K562 (cell line): ENCODE data around the gene RGS7. TPM values are rescaled to one million over a fixed set of nuclear protein-coding genes. Genes with fewer than 3 reads are reported as not detected.

Source experiments
- BRD9 ChIP-seq: fragments of 450-650 bp; IDR thresholded peaks from 2 replicates; pipeline ENCODE4 v1.6.1; 2018; ENCODE audit warnings: low read depth; ENCODE audit not compliant: partially characterized antibody
- CSDE1 ChIP-seq, 2 experiments: fragments of 450-650 bp; IDR thresholded peaks; 2 replicates each; pipeline ENCODE4 v1.6.1; 2016; ENCODE audit warnings: mild to moderate bottlenecking in 1 of 2
- RBM14 ChIP-seq: fragments of 200-400 bp; formaldehyde crosslinking; IDR thresholded peaks from 2 replicates; pipeline ENCODE4 v1.6.1; 2018; ENCODE audit warnings: low read depth, mild to moderate bottlenecking, low read length, moderate library complexity, borderline replicate concordance; ENCODE audit not compliant: insufficient read depth
- TBP ChIP-seq: optimal IDR thresholded peaks from 2 replicates; pipeline ENCODE3; 2011; ENCODE audit warnings: low read depth, low read length, improper control_type of control experiment
- ZBTB7A ChIP-seq: IDR thresholded peaks from 2 replicates; pipeline ENCODE4 v1.6.1; 2011; ENCODE audit warnings: low read depth, mild to moderate bottlenecking, low read length, moderate library complexity, borderline replicate concordance; ENCODE audit not compliant: control insufficient read depth
- ZNF143 ChIP-seq: sonication (generic); formaldehyde crosslinking; IDR thresholded peaks from 2 replicates; pipeline ENCODE4 v1.9.0; 2022; ENCODE audit warnings: mild to moderate bottlenecking, missing genetic modification reagents
- ZNF57 ChIP-seq: fragments of 450-650 bp; formaldehyde crosslinking; IDR thresholded peaks from 2 replicates; pipeline ENCODE4 v1.4.0; 2020; ENCODE audit warnings: mild to moderate bottlenecking, moderate library complexity
- polyA plus RNA-seq, 8 experiments: library from polyadenylated mRNA; depleted of rRNA in 4 of 8; stranded (reverse) in 5 of 8; unstranded in 3 of 8; fragments of >200 nt; fragmentation: Nextera tagmentation in 2 of 8; fragmentation: Illumina TruSeq in 1 of 8; extraction: Ambion mirVana in 2 of 8; extraction: Trizol in 1 of 8; gene quantifications; 2 replicates each; pipeline versions ENCODE4 v1.2.1 to v1.2.3, GENCODE V29; 2011 to 2014; ENCODE audit warnings: inconsistent platforms in 1 of 8, missing spikeins in 1 of 8
- total RNA-seq, 7 experiments: library from RNA; depleted of rRNA in 6 of 7; stranded (reverse); fragments of >200 nt in 6 of 7; fragmentation: Illumina TruSeq in 2 of 7; extraction: Trizol in 2 of 7; gene quantifications; 2 replicates each; pipeline versions ENCODE4 v1.2.1 to v1.2.3, GENCODE V29; 2011 to 2021; ENCODE audit warnings: low replicate concordance in 1 of 7
- TF ChIP-seq, protein P1 (sequence below), 2 experiments: fragments of 450-650 bp; formaldehyde crosslinking in 1 of 2; IDR thresholded peaks; 2 replicates each; pipeline versions ENCODE4 v1.4.0 to v1.6.1; 2014 to 2020; ENCODE audit warnings: mild to moderate bottlenecking in 2 of 2, borderline replicate concordance in 1 of 2, low read depth in 1 of 2
- TF ChIP-seq, protein P2 (sequence below): sonication (generic); formaldehyde crosslinking; IDR thresholded peaks from 2 replicates; pipeline ENCODE4 v1.8.0; 2022; ENCODE audit warnings: mild to moderate bottlenecking, missing genetic modification reagents
- TF ChIP-seq, protein P3 (sequence below): fragments of 250-450 bp; sonication (Bioruptor Pico); IDR thresholded peaks from 2 replicates; pipeline ENCODE4 v1.9.0; 2021; ENCODE audit warnings: mild to moderate bottlenecking
- TF ChIP-seq, protein P4 (sequence below): sonication (generic); formaldehyde crosslinking; IDR thresholded peaks from 2 replicates; pipeline ENCODE4 v1.8.1; 2023; ENCODE audit warnings: mild to moderate bottlenecking, missing genetic modification reagents

RGS7 gene
- total and polyA plus RNA-seq, 9 of the 15 experiments (the other 6 are each of a cell fraction or from before 2014, with no cell fraction given) = not detected

DNA sequence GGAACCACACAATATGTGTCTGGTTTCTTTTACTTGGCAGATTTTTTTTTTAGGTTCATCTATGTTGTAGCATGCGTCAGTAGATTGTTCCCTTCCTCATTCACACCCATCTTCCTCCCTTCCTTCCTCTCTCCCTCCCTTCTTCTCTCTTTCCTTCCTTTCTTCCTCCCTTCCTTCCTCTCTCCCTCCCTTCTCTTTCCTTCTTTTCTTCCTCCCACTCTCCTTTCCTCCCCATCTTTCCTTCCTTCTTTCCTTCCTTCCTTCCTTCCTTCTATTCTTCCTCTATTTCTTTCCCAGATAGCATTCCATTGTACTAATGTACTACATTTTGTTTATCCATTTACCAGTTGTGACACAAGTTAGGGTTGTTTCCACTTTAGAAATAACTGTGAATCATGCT is 218.0 kb downstream of the RGS7 start (continued):
- TF ChIP-seq, protein P1, sequence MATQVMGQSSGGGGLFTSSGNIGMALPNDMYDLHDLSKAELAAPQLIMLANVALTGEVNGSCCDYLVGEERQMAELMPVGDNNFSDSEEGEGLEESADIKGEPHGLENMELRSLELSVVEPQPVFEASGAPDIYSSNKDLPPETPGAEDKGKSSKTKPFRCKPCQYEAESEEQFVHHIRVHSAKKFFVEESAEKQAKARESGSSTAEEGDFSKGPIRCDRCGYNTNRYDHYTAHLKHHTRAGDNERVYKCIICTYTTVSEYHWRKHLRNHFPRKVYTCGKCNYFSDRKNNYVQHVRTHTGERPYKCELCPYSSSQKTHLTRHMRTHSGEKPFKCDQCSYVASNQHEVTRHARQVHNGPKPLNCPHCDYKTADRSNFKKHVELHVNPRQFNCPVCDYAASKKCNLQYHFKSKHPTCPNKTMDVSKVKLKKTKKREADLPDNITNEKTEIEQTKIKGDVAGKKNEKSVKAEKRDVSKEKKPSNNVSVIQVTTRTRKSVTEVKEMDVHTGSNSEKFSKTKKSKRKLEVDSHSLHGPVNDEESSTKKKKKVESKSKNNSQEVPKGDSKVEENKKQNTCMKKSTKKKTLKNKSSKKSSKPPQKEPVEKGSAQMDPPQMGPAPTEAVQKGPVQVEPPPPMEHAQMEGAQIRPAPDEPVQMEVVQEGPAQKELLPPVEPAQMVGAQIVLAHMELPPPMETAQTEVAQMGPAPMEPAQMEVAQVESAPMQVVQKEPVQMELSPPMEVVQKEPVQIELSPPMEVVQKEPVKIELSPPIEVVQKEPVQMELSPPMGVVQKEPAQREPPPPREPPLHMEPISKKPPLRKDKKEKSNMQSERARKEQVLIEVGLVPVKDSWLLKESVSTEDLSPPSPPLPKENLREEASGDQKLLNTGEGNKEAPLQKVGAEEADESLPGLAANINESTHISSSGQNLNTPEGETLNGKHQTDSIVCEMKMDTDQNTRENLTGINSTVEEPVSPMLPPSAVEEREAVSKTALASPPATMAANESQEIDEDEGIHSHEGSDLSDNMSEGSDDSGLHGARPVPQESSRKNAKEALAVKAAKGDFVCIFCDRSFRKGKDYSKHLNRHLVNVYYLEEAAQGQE (IDR thresholded peaks at IDR 0.05; ENCODE audit: borderline replicate concordance) = no peak
- TF ChIP-seq, protein P1 (CRISPR knock-in tag; IDR thresholded peaks at IDR 0.05; ENCODE audit: low read depth) = no peak
- no peak for TF ChIP-seq RBM14
- no peak for TF ChIP-seq ZNF143 (CRISPR knock-in tag)
- TF ChIP-seq, protein P2, sequence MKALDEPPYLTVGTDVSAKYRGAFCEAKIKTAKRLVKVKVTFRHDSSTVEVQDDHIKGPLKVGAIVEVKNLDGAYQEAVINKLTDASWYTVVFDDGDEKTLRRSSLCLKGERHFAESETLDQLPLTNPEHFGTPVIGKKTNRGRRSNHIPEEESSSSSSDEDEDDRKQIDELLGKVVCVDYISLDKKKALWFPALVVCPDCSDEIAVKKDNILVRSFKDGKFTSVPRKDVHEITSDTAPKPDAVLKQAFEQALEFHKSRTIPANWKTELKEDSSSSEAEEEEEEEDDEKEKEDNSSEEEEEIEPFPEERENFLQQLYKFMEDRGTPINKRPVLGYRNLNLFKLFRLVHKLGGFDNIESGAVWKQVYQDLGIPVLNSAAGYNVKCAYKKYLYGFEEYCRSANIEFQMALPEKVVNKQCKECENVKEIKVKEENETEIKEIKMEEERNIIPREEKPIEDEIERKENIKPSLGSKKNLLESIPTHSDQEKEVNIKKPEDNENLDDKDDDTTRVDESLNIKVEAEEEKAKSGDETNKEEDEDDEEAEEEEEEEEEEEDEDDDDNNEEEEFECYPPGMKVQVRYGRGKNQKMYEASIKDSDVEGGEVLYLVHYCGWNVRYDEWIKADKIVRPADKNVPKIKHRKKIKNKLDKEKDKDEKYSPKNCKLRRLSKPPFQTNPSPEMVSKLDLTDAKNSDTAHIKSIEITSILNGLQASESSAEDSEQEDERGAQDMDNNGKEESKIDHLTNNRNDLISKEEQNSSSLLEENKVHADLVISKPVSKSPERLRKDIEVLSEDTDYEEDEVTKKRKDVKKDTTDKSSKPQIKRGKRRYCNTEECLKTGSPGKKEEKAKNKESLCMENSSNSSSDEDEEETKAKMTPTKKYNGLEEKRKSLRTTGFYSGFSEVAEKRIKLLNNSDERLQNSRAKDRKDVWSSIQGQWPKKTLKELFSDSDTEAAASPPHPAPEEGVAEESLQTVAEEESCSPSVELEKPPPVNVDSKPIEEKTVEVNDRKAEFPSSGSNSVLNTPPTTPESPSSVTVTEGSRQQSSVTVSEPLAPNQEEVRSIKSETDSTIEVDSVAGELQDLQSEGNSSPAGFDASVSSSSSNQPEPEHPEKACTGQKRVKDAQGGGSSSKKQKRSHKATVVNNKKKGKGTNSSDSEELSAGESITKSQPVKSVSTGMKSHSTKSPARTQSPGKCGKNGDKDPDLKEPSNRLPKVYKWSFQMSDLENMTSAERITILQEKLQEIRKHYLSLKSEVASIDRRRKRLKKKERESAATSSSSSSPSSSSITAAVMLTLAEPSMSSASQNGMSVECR (CRISPR knock-in tag) = no peak
- TF ChIP-seq CSDE1 (IDR thresholded peaks at IDR 0.05) = no peak
- TF ChIP-seq, protein P3, sequence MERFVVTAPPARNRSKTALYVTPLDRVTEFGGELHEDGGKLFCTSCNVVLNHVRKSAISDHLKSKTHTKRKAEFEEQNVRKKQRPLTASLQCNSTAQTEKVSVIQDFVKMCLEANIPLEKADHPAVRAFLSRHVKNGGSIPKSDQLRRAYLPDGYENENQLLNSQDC = no peak
- TF ChIP-seq TBP = no peak
- TF ChIP-seq, protein P4, sequence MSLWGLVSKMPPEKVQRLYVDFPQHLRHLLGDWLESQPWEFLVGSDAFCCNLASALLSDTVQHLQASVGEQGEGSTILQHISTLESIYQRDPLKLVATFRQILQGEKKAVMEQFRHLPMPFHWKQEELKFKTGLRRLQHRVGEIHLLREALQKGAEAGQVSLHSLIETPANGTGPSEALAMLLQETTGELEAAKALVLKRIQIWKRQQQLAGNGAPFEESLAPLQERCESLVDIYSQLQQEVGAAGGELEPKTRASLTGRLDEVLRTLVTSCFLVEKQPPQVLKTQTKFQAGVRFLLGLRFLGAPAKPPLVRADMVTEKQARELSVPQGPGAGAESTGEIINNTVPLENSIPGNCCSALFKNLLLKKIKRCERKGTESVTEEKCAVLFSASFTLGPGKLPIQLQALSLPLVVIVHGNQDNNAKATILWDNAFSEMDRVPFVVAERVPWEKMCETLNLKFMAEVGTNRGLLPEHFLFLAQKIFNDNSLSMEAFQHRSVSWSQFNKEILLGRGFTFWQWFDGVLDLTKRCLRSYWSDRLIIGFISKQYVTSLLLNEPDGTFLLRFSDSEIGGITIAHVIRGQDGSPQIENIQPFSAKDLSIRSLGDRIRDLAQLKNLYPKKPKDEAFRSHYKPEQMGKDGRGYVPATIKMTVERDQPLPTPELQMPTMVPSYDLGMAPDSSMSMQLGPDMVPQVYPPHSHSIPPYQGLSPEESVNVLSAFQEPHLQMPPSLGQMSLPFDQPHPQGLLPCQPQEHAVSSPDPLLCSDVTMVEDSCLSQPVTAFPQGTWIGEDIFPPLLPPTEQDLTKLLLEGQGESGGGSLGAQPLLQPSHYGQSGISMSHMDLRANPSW = no peak
- TF ChIP-seq ZNF57 = no peak
- no peak for TF ChIP-seq BRD9
- TF ChIP-seq ZBTB7A = no peak
- TF ChIP-seq, all 486 proteins: peak for 0
